ENCODE data around the gene ELMO3.

The ELMO3 gene

GRCh38 chr16:67177743-67178699 lies 20.9 kb upstream of the ELMO3 start:
- ChIA-PET CTCF (interaction anchor here (0.6 to 1.3 kb wide), 4 partner anchors 9 to 217 kb away, joined by 3 read pairs; partner anchors contain the start of gene CES3), POLR2A (interaction anchor here (0.6 to 1.0 kb wide), 5 partner anchors 21 to 736 kb away, joined by 3 to 10 read pairs (median 5); partner anchors contain the start of gene CBFB)
- peak overlapping the region; percentile 37; the same call in 1 of the 2 replicates for H3K27ac ChIP-seq (ENCODE audit: extremely low read depth, low read depth, low read length)
- H3K4me3 ChIP-seq (ENCODE audit: low read depth, low read length), result peak overlapping the region; percentile 31
- peaks cover 0 to 41% of the 10 kb centered on the region in 2 experiments; a peak in 1 of 3 replicates for H3K36me3 ChIP-seq (ENCODE audit: control insufficient read depth in 2 of 2, insufficient read depth in 1 of 2, low read length in 2 of 2)
- H3K9me3 ChIP-seq (ENCODE audit: control insufficient read depth, insufficient read depth, low read depth, low read length), result no peaks in the 10 kb centered on the region
- peaks cover 15% of the 10 kb centered on the region for H3K4me1 ChIP-seq (ENCODE audit: control insufficient read depth, insufficient read depth, low read length)
- TF ChIP-seq KLF9 (tag by site-specific recombination; IDR thresholded peaks at IDR 0.05; ENCODE audit: low read depth) (peak; percentile 45), ZNF423 (tag by site-specific recombination; IDR thresholded peaks at IDR 0.05) (no peak), KLF1 (tag by site-specific recombination; IDR thresholded peaks at IDR 0.05) (peak; percentile 82), ZNF610 (tag by site-specific recombination; IDR thresholded peaks at IDR 0.05; ENCODE audit: borderline replicate concordance) (no peak), ZNF211 (tag by site-specific recombination; IDR thresholded peaks at IDR 0.05; ENCODE audit: low read depth) (no peak), ZBTB17 (tag by site-specific recombination; IDR thresholded peaks at IDR 0.05) (peak; percentile 75), ZNF266 (tag by site-specific recombination; IDR thresholded peaks at IDR 0.05; ENCODE audit: low read depth) (no peak), ZNF48 (tag by site-specific recombination; IDR thresholded peaks at IDR 0.05) (no peak), GLIS2 (tag by site-specific recombination; IDR thresholded peaks at IDR 0.05) (0 out of 2 replicates have a peak, but pooled peaks have one; percentile 29), EGR2 (tag by site-specific recombination; IDR thresholded peaks at IDR 0.05; ENCODE audit: low read depth) (no peak), ZBTB20 (tag by site-specific recombination; IDR thresholded peaks at IDR 0.05) (peak; percentile 83), YY2 (tag by site-specific recombination; IDR thresholded peaks at IDR 0.05) (peak; percentile 26; the same call in 1 of the 2 replicates), ZIC2 (tag by site-specific recombination; IDR thresholded peaks at IDR 0.05) (peak; percentile 94), SP3 (tag by site-specific recombination; IDR thresholded peaks at IDR 0.05) (peak; percentile 73), ZNF335 (tag by site-specific recombination; conservative IDR thresholded peaks at IDR 0.05) (0 out of 2 replicates have a peak, but pooled peaks have one; percentile 25), ZNF341 (tag by site-specific recombination; IDR thresholded peaks at IDR 0.05; ENCODE audit: low read depth) (peak; percentile 91), SP2 (tag by site-specific recombination; IDR thresholded peaks at IDR 0.05) (peak; percentile 63), ZNF600 (tag by site-specific recombination; IDR thresholded peaks at IDR 0.05) (peak; percentile 91)
- TF ChIP-seq, protein P1, sequence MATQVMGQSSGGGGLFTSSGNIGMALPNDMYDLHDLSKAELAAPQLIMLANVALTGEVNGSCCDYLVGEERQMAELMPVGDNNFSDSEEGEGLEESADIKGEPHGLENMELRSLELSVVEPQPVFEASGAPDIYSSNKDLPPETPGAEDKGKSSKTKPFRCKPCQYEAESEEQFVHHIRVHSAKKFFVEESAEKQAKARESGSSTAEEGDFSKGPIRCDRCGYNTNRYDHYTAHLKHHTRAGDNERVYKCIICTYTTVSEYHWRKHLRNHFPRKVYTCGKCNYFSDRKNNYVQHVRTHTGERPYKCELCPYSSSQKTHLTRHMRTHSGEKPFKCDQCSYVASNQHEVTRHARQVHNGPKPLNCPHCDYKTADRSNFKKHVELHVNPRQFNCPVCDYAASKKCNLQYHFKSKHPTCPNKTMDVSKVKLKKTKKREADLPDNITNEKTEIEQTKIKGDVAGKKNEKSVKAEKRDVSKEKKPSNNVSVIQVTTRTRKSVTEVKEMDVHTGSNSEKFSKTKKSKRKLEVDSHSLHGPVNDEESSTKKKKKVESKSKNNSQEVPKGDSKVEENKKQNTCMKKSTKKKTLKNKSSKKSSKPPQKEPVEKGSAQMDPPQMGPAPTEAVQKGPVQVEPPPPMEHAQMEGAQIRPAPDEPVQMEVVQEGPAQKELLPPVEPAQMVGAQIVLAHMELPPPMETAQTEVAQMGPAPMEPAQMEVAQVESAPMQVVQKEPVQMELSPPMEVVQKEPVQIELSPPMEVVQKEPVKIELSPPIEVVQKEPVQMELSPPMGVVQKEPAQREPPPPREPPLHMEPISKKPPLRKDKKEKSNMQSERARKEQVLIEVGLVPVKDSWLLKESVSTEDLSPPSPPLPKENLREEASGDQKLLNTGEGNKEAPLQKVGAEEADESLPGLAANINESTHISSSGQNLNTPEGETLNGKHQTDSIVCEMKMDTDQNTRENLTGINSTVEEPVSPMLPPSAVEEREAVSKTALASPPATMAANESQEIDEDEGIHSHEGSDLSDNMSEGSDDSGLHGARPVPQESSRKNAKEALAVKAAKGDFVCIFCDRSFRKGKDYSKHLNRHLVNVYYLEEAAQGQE (tag by site-specific recombination; IDR thresholded peaks at IDR 0.05), result no peak
- TF ChIP-seq, protein P2, sequence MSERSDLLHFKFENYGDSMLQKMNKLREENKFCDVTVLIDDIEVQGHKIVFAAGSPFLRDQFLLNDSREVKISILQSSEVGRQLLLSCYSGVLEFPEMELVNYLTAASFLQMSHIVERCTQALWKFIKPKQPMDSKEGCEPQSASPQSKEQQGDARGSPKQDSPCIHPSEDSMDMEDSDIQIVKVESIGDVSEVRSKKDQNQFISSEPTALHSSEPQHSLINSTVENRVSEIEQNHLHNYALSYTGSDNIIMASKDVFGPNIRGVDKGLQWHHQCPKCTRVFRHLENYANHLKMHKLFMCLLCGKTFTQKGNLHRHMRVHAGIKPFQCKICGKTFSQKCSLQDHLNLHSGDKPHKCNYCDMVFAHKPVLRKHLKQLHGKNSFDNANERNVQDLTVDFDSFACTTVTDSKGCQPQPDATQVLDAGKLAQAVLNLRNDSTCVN (tag by site-specific recombination; optimal IDR thresholded peaks at IDR 0.05), result peak; percentile 90
- TF ChIP-seq, protein P3, sequence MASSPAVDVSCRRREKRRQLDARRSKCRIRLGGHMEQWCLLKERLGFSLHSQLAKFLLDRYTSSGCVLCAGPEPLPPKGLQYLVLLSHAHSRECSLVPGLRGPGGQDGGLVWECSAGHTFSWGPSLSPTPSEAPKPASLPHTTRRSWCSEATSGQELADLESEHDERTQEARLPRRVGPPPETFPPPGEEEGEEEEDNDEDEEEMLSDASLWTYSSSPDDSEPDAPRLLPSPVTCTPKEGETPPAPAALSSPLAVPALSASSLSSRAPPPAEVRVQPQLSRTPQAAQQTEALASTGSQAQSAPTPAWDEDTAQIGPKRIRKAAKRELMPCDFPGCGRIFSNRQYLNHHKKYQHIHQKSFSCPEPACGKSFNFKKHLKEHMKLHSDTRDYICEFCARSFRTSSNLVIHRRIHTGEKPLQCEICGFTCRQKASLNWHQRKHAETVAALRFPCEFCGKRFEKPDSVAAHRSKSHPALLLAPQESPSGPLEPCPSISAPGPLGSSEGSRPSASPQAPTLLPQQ (tag by site-specific recombination; IDR thresholded peaks at IDR 0.05), result peak; percentile 34; the same call in 1 of the 2 replicates
- TF ChIP-seq, protein P4, sequence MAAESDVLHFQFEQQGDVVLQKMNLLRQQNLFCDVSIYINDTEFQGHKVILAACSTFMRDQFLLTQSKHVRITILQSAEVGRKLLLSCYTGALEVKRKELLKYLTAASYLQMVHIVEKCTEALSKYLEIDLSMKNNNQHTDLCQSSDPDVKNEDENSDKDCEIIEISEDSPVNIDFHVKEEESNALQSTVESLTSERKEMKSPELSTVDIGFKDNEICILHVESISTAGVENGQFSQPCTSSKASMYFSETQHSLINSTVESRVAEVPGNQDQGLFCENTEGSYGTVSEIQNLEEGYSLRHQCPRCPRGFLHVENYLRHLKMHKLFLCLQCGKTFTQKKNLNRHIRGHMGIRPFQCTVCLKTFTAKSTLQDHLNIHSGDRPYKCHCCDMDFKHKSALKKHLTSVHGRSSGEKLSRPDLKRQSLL (tag by site-specific recombination; IDR thresholded peaks at IDR 0.05), result 0 out of 2 replicates have a peak, but pooled peaks have one; percentile 45
- TF ChIP-seq, protein P5, sequence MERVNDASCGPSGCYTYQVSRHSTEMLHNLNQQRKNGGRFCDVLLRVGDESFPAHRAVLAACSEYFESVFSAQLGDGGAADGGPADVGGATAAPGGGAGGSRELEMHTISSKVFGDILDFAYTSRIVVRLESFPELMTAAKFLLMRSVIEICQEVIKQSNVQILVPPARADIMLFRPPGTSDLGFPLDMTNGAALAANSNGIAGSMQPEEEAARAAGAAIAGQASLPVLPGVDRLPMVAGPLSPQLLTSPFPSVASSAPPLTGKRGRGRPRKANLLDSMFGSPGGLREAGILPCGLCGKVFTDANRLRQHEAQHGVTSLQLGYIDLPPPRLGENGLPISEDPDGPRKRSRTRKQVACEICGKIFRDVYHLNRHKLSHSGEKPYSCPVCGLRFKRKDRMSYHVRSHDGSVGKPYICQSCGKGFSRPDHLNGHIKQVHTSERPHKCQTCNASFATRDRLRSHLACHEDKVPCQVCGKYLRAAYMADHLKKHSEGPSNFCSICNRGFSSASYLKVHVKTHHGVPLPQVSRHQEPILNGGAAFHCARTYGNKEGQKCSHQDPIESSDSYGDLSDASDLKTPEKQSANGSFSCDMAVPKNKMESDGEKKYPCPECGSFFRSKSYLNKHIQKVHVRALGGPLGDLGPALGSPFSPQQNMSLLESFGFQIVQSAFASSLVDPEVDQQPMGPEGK (tag by site-specific recombination; IDR thresholded peaks at IDR 0.05), result peak; percentile 34; the same call in 1 of the 2 replicates
- TF ChIP-seq, protein P6, sequence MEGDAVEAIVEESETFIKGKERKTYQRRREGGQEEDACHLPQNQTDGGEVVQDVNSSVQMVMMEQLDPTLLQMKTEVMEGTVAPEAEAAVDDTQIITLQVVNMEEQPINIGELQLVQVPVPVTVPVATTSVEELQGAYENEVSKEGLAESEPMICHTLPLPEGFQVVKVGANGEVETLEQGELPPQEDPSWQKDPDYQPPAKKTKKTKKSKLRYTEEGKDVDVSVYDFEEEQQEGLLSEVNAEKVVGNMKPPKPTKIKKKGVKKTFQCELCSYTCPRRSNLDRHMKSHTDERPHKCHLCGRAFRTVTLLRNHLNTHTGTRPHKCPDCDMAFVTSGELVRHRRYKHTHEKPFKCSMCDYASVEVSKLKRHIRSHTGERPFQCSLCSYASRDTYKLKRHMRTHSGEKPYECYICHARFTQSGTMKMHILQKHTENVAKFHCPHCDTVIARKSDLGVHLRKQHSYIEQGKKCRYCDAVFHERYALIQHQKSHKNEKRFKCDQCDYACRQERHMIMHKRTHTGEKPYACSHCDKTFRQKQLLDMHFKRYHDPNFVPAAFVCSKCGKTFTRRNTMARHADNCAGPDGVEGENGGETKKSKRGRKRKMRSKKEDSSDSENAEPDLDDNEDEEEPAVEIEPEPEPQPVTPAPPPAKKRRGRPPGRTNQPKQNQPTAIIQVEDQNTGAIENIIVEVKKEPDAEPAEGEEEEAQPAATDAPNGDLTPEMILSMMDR (tag by site-specific recombination; IDR thresholded peaks at IDR 0.05), result peak; percentile 75
